ENCODE data around the gene HLA-F.

- TF ChIP-seq, protein P1, sequence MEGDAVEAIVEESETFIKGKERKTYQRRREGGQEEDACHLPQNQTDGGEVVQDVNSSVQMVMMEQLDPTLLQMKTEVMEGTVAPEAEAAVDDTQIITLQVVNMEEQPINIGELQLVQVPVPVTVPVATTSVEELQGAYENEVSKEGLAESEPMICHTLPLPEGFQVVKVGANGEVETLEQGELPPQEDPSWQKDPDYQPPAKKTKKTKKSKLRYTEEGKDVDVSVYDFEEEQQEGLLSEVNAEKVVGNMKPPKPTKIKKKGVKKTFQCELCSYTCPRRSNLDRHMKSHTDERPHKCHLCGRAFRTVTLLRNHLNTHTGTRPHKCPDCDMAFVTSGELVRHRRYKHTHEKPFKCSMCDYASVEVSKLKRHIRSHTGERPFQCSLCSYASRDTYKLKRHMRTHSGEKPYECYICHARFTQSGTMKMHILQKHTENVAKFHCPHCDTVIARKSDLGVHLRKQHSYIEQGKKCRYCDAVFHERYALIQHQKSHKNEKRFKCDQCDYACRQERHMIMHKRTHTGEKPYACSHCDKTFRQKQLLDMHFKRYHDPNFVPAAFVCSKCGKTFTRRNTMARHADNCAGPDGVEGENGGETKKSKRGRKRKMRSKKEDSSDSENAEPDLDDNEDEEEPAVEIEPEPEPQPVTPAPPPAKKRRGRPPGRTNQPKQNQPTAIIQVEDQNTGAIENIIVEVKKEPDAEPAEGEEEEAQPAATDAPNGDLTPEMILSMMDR (IDR thresholded peaks at IDR 0.05): no peak
- TF ChIP-seq POLR2AphosphoS5 (IDR thresholded peaks at IDR 0.05): no peak
These were observed 14.0 kb upstream of the HLA-F start for GRCh38 chr6:29709188-29709587.

All from prostate gland (tissue), 2 donors.